Epithelial cell of proximal tubule (primary cell): Measurements from ENCODE around the gene PHOX2A. TPM values are rescaled to one million over a fixed set of nuclear protein-coding genes. Genes with fewer than 3 reads are reported as not detected.

Experiments
- DNase-seq: peaks from one replicate; pipeline ENCODE4 v3.0.0-alpha.2; 2011; ENCODE audit warnings: low read depth
- H3K4me3 ChIP-seq: 2 replicates; pipeline ENCODE4 v1.5.1; 2011; ENCODE audit warnings: low read depth, mild to moderate bottlenecking, low read length
- total RNA-seq: library from RNA; depleted of rRNA; stranded (reverse); fragments of >200 nt; gene quantifications from 2 replicates; pipeline ENCODE4 v1.2.3, GENCODE V29; 2015
- TF ChIP-seq, protein P1 (sequence below): conservative IDR thresholded peaks from 2 replicates; pipeline ENCODE4 v1.5.1; 2012; ENCODE audit warnings: low read depth, mild to moderate bottlenecking, low read length

Gene PHOX2A
- total RNA-seq, 1 donor from 2014 or later, result not detected

DNA sequence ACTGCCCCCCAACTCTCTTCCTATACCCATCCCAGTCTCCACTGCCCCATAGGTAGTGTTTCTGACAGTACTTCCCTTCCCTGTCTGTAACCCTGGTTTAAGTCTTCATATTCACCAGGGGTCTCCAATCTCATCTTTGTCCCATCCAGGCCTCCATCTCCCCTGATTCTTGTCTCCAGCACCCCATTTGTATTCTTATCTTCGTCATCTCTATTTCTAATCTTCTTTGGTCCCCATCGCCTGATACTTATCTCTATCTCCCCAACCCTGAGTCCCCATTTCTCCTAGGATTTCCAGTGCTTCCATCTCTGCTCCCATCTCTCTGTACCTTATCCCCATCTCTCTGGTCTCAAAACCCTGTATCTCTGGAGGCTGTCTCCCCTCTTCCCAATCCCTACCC lies 1.8 kb downstream of the PHOX2A start:
- DNase-seq, result no peak
- no peak overlapping the region for H3K4me3 ChIP-seq
- TF ChIP-seq, protein P1, sequence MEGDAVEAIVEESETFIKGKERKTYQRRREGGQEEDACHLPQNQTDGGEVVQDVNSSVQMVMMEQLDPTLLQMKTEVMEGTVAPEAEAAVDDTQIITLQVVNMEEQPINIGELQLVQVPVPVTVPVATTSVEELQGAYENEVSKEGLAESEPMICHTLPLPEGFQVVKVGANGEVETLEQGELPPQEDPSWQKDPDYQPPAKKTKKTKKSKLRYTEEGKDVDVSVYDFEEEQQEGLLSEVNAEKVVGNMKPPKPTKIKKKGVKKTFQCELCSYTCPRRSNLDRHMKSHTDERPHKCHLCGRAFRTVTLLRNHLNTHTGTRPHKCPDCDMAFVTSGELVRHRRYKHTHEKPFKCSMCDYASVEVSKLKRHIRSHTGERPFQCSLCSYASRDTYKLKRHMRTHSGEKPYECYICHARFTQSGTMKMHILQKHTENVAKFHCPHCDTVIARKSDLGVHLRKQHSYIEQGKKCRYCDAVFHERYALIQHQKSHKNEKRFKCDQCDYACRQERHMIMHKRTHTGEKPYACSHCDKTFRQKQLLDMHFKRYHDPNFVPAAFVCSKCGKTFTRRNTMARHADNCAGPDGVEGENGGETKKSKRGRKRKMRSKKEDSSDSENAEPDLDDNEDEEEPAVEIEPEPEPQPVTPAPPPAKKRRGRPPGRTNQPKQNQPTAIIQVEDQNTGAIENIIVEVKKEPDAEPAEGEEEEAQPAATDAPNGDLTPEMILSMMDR, result no peak

DNA sequence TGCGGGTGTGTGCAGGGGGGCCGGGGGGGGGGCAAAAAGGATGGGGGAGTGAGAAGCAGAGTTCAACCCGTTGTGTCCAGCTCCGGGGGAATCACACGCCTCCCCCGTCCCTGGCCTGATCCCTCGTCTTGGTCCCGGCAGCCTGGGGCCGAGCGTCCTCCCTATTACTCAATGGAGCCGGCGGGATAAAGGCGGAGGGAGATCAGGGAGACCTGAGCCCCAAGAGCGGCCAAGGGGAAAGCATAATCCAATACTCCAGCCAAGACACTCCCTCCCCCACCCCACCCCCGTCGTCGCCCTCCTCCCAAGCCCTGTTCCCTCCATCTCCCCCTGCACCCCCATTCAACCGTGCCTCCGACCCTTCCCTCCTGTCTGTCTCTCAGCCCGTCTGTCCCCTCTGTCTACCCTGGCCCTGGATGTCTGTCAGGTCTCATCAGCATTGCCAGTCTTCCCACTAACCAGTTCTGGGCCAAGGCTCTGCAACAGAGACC lies 2.6 kb downstream of the PHOX2A start:
- no peak overlapping the region for H3K4me3 ChIP-seq
- TF ChIP-seq, protein P1, result no peak
- no peak for DNase-seq

DNA sequence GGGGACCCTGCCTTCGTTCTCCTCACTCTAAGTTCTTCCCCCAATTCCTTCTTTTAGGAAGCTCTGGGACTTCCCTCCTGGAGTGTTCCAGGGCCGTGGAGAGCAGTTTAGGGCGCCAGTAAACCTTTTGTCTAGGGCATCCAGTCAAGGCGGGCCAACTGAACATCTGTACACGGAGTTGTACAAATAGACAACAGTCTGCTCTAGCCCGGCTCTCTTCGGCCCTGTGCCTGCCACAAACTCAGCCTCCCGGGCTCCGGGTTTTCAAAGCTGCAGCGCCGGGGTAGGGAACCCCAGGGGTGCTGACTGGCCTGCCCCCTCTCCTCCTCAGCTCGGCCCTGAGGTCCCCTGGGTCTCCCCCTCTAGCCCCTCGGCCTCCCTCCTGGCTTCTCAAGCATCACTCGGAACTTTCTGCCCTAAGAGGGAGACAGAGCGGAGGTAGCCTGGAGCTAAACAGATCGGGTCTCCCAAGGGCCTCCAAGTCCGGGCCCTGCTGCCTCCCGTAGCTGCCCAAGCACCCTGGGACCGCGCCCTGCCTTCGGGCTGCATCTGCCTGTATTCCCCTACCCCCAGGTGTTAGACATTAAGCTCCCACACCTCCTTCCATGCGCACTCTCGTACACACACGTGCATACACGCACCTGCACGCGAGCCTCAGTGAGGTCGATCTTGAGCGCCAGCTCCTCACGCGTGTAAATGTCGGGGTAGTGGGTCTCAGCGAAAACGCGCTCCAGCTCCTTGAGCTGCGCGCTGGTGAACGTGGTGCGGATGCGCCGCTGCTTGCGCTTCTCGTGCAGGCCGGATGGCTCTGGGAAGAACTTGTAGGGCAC lies 3.3 kb downstream of the PHOX2A start:
- TF ChIP-seq, protein P1, result no peak
- peak overlapping the region; percentile 41 for H3K4me3 ChIP-seq
- no peak for DNase-seq

DNA sequence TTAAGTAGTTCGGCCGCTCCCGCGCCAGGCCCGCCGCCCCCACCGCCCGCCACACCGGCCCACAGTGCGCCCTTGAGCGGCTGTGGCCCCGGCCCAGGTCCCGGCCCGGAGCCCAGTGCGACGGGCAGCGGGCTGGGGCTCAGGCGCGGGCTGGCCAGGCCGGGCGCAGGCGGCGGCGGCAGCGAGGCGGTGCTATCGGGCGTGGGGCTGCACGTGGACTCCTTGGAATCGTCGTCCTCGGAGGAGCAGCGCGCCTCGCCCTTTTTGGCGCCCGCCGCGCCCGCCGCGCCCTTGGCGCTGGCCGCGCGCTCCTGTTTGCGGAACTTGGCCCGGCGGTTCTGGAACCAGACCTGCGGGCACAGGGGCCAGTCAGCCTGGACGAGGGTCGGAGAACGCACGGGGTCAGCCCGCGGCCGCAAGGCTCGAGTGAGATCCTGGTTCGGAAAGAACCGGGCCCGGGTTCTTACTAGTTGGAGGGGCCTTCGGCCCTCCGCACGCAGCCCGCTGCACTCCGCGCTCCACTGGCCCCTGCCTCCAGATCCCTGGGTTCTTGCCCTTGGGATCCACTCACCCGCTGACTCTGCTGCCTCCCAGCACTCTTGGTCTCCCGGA lies 4.0 kb downstream of the PHOX2A start:
- DNase-seq, result no peak
- TF ChIP-seq, protein P1, result no peak
- peak overlapping the region; percentile 41 for H3K4me3 ChIP-seq

DNA sequence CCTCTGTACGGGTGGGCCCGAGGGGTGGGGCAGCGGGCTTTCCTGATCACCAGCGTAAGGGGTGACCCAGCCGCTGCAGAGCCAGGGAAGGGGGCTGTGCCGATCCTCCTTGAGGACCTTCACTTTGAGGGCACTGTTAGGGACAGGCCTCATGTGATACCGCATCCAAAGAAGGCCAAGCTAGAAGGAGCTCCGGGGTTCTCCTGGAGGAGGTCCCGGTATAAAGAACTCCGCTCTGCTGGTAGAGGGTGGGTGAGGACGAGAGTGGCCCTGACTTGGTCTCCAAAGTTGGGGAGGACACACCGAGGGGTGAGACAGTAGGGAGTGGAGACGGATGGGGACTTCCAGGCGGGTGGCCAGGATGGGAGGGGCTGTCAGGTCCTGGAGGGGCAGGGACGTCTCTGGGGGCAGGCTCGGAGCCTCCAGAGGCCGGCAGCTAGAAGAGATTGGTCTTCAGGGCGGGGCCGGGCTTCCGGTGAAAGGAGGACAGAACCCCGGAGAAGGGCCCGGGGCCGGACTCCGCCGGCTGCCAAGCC lies 4.6 kb downstream of the PHOX2A start:
- DNase-seq, result no peak
- peak overlapping the region; percentile 37 for H3K4me3 ChIP-seq
- TF ChIP-seq, protein P1, result no peak

DNA sequence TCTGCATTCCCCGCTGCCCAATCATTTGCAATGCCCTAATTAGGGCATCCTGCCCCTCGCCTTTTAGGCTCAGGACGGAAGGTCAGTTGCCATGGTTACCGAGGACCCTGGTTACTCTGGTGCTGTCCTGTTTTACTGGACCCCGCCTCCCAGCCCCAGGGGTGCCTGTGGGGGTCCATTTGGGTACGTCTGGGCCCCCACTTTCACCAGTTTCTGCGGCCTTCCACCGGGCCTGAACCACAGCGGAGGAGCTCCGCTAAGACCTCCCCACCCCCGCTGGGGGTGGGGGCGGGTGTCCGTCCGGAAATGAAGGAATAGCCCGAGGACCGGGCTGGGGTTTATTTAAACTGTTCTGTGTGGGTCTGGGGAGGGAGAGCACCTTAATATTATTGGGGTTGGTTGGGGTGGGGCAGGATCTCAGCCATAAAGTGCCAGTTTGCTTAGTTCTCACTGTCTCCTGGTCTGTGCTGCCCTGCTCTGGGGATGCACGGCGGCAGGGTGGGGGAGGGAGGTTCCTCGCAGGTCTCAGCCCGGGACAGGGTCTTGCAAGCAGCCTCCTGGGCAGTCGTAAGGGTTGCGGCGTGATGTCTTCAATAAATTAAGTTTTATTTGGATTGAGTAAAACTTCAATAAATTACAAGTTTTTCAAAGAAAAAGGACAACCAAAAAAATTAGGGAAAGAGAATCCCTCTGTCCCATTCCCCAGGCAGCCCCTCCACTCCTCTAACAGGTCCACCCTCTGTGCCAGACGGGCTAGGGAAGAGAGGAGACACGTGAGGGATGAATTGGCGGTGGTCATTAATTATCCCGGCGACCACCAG lies 5.3 kb downstream of the PHOX2A start:
- H3K4me3 ChIP-seq, result no peak overlapping the region
- DNase-seq, result no peak
- TF ChIP-seq, protein P1, result no peak
